WTC11 (cell line): Measurements from ENCODE around the gene NELL1. TPM values are rescaled to one million over a fixed set of nuclear protein-coding genes. Genes with fewer than 3 reads are reported as not detected.

ENCODE experiments used
- ATAC-seq: fragments of 200-7000 bp; cut with Tn5 transposase; 2 replicates; pipeline ENCODE4 v1.10.0; 2021; ENCODE audit warnings: mild to moderate bottlenecking, moderate library complexity
- CTCF ChIA-PET: fragments of 300-600 bp; sonication (Branson Sonifier 250); formaldehyde crosslinking; loops from one replicate; lab custom pipeline; 2021; ENCODE audit warnings: antibody characterized with exemption; lab: Charles Lee
- POLR2A ChIA-PET: fragments of 350-600 bp; sonication (Branson Sonifier 250); formaldehyde crosslinking; loops from one replicate; lab custom pipeline; 2021; ENCODE audit warnings: antibody characterized with exemption; lab: Charles Lee
- DNase-seq: peaks from one replicate; pipeline ENCODE4 v3.0.0; 2021; ENCODE audit warnings: low spot score
- H3K27ac Mint-ChIP-seq: 2 replicates; pipeline ENCODE4 v1.8.0; 2021; ENCODE audit warnings: mixed read lengths
- H3K27me3 Mint-ChIP-seq: 2 replicates; pipeline ENCODE4 v1.8.0; 2021; ENCODE audit warnings: low read depth, mild to moderate bottlenecking, moderate library complexity, mixed read lengths
- H3K36me3 Mint-ChIP-seq: 2 replicates; pipeline ENCODE4 v1.8.0; 2021; ENCODE audit warnings: mixed read lengths
- H3K4me1 Mint-ChIP-seq: 2 replicates; pipeline ENCODE4 v1.8.0; 2022; ENCODE audit warnings: mixed read lengths
- H3K4me3 Mint-ChIP-seq: 2 replicates; pipeline ENCODE4 v1.8.0; 2021; ENCODE audit warnings: mild to moderate bottlenecking, moderate library complexity, mixed read lengths
- H3K9me3 Mint-ChIP-seq: 2 replicates; pipeline ENCODE4 v1.8.0; 2021; ENCODE audit warnings: mixed read lengths
- FOXK1 ChIP-seq: sonication (generic); formaldehyde crosslinking; IDR thresholded peaks from 2 replicates; pipeline ENCODE4 v1.8.0; 2022; ENCODE audit warnings: mild to moderate bottlenecking, moderate library complexity, missing genetic modification reagents
- GABPB1 ChIP-seq: sonication (generic); formaldehyde crosslinking; IDR thresholded peaks from 2 replicates; pipeline ENCODE4 v1.8.1; 2023; ENCODE audit warnings: mild to moderate bottlenecking, missing genetic modification reagents
- IRF2 ChIP-seq: sonication (generic); formaldehyde crosslinking; IDR thresholded peaks from 2 replicates; pipeline ENCODE4 v1.8.0; 2022; ENCODE audit warnings: low read depth, missing genetic modification reagents, borderline replicate concordance
- OVOL2 ChIP-seq: fragments of 250-450 bp; sonication (Bioruptor Pico); IDR thresholded peaks from 2 replicates; pipeline ENCODE4 v1.9.0; 2021; ENCODE audit warnings: mild to moderate bottlenecking, borderline replicate concordance
- RORB ChIP-seq: fragments of 250-450 bp; sonication (Bioruptor Pico); IDR thresholded peaks from 2 replicates; pipeline ENCODE4 v1.9.0; 2021; ENCODE audit warnings: mild to moderate bottlenecking
- SMAD3 ChIP-seq: sonication (generic); formaldehyde crosslinking; IDR thresholded peaks from 2 replicates; pipeline ENCODE4 v1.8.0; 2022; ENCODE audit warnings: missing genetic modification reagents, mild to moderate bottlenecking, borderline replicate concordance
- TEAD4 ChIP-seq: sonication (generic); formaldehyde crosslinking; IDR thresholded peaks from 2 replicates; pipeline ENCODE4 v1.8.0; 2022; ENCODE audit warnings: mild to moderate bottlenecking, missing genetic modification reagents
- ZNF396 ChIP-seq: fragments of 250-450 bp; sonication (Bioruptor Pico); IDR thresholded peaks from 2 replicates; pipeline ENCODE4 v1.8.0; 2021; ENCODE audit warnings: mild to moderate bottlenecking, moderate library complexity, borderline replicate concordance
- total RNA-seq: library from RNA; stranded (reverse); gene quantifications from 3 replicates; pipeline ENCODE4 v1.2.3, GENCODE V29; 2021
- TF ChIP-seq, protein P1 (sequence below): fragments of 250-450 bp; sonication (Bioruptor Pico); IDR thresholded peaks from 2 replicates; pipeline ENCODE4 v2.1.2; 2022; ENCODE audit warnings: mild to moderate bottlenecking, moderate library complexity
- TF ChIP-seq, protein P2 (sequence below): sonication (generic); formaldehyde crosslinking; IDR thresholded peaks from 2 replicates; pipeline ENCODE4 v1.8.0; 2022; ENCODE audit warnings: mild to moderate bottlenecking, missing genetic modification reagents
- TF ChIP-seq, protein P3 (sequence below): sonication (generic); formaldehyde crosslinking; IDR thresholded peaks from 2 replicates; pipeline ENCODE4 v1.8.1; 2022; ENCODE audit warnings: low read depth, missing genetic modification reagents, borderline replicate concordance
- TF ChIP-seq, protein P4 (sequence below): fragments of 250-450 bp; sonication (Bioruptor Pico); IDR thresholded peaks from 2 replicates; pipeline ENCODE4 v1.9.0; 2021; ENCODE audit warnings: mild to moderate bottlenecking
- TF ChIP-seq, protein P5 (sequence below): sonication (generic); formaldehyde crosslinking; IDR thresholded peaks from 2 replicates; pipeline ENCODE4 v1.8.1; 2023; ENCODE audit warnings: mild to moderate bottlenecking, missing genetic modification reagents, borderline replicate concordance
- TF ChIP-seq, protein P6 (sequence below): sonication (generic); formaldehyde crosslinking; IDR thresholded peaks from 2 replicates; pipeline ENCODE4 v1.8.0; 2022; ENCODE audit warnings: mild to moderate bottlenecking, missing genetic modification reagents
- TF ChIP-seq, protein P7 (sequence below): sonication (generic); formaldehyde crosslinking; IDR thresholded peaks from 2 replicates; pipeline ENCODE4 v1.8.1; 2023; ENCODE audit warnings: mild to moderate bottlenecking, missing genetic modification reagents

NELL1 gene
- total RNA-seq, 1 experiment from 2014 or later: 1.8 TPM

DNA sequence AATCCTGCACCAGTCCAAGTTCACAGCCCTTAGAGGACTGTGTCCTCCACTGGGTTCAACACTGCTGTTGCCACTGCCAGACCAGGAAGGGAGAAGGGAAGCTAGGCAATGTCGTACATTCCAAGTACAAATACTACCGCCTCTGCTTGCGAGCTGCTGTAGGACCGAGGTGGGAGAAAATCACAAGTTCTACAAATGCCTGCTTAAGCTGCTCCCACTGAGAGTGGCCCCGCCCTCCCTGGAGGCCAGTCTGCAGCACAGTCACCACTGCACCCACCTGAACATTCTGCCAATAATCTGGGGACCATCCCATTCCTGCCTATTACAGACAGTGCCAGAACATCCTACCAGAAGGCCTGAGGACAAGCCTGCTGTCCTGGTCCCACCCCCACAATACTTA is 816.0 kb downstream of the NELL1 start:
- peaks cover 8% of the 10 kb centered on the region for H3K9me3 Mint-ChIP-seq
- no peaks in the 10 kb centered on the region for H3K27me3 Mint-ChIP-seq
- TF ChIP-seq, protein P1, sequence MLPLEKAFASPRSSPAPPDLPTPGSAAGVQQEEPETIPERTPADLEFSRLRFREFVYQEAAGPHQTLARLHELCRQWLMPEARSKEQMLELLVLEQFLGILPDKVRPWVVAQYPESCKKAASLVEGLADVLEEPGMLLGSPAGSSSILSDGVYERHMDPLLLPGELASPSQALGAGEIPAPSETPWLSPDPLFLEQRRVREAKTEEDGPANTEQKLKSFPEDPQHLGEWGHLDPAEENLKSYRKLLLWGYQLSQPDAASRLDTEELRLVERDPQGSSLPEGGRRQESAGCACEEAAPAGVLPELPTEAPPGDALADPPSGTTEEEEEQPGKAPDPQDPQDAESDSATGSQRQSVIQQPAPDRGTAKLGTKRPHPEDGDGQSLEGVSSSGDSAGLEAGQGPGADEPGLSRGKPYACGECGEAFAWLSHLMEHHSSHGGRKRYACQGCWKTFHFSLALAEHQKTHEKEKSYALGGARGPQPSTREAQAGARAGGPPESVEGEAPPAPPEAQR (CRISPR knock-in tag): no peak
- no peak for TF ChIP-seq IRF2
- no peak for TF ChIP-seq SMAD3 (CRISPR knock-in tag)
- TF ChIP-seq, protein P2, sequence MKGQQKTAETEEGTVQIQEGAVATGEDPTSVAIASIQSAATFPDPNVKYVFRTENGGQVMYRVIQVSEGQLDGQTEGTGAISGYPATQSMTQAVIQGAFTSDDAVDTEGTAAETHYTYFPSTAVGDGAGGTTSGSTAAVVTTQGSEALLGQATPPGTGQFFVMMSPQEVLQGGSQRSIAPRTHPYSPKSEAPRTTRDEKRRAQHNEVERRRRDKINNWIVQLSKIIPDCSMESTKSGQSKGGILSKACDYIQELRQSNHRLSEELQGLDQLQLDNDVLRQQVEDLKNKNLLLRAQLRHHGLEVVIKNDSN: no peak
- TF ChIP-seq OVOL2: no peak
- TF ChIP-seq, protein P3, sequence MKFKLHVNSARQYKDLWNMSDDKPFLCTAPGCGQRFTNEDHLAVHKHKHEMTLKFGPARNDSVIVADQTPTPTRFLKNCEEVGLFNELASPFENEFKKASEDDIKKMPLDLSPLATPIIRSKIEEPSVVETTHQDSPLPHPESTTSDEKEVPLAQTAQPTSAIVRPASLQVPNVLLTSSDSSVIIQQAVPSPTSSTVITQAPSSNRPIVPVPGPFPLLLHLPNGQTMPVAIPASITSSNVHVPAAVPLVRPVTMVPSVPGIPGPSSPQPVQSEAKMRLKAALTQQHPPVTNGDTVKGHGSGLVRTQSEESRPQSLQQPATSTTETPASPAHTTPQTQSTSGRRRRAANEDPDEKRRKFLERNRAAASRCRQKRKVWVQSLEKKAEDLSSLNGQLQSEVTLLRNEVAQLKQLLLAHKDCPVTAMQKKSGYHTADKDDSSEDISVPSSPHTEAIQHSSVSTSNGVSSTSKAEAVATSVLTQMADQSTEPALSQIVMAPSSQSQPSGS (CRISPR knock-in tag): no peak
- TF ChIP-seq, protein P4, sequence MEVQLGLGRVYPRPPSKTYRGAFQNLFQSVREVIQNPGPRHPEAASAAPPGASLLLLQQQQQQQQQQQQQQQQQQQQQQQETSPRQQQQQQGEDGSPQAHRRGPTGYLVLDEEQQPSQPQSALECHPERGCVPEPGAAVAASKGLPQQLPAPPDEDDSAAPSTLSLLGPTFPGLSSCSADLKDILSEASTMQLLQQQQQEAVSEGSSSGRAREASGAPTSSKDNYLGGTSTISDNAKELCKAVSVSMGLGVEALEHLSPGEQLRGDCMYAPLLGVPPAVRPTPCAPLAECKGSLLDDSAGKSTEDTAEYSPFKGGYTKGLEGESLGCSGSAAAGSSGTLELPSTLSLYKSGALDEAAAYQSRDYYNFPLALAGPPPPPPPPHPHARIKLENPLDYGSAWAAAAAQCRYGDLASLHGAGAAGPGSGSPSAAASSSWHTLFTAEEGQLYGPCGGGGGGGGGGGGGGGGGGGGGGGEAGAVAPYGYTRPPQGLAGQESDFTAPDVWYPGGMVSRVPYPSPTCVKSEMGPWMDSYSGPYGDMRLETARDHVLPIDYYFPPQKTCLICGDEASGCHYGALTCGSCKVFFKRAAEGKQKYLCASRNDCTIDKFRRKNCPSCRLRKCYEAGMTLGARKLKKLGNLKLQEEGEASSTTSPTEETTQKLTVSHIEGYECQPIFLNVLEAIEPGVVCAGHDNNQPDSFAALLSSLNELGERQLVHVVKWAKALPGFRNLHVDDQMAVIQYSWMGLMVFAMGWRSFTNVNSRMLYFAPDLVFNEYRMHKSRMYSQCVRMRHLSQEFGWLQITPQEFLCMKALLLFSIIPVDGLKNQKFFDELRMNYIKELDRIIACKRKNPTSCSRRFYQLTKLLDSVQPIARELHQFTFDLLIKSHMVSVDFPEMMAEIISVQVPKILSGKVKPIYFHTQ (CRISPR knock-in tag): no peak
- no peak for TF ChIP-seq RORB
- TF ChIP-seq, protein P5, sequence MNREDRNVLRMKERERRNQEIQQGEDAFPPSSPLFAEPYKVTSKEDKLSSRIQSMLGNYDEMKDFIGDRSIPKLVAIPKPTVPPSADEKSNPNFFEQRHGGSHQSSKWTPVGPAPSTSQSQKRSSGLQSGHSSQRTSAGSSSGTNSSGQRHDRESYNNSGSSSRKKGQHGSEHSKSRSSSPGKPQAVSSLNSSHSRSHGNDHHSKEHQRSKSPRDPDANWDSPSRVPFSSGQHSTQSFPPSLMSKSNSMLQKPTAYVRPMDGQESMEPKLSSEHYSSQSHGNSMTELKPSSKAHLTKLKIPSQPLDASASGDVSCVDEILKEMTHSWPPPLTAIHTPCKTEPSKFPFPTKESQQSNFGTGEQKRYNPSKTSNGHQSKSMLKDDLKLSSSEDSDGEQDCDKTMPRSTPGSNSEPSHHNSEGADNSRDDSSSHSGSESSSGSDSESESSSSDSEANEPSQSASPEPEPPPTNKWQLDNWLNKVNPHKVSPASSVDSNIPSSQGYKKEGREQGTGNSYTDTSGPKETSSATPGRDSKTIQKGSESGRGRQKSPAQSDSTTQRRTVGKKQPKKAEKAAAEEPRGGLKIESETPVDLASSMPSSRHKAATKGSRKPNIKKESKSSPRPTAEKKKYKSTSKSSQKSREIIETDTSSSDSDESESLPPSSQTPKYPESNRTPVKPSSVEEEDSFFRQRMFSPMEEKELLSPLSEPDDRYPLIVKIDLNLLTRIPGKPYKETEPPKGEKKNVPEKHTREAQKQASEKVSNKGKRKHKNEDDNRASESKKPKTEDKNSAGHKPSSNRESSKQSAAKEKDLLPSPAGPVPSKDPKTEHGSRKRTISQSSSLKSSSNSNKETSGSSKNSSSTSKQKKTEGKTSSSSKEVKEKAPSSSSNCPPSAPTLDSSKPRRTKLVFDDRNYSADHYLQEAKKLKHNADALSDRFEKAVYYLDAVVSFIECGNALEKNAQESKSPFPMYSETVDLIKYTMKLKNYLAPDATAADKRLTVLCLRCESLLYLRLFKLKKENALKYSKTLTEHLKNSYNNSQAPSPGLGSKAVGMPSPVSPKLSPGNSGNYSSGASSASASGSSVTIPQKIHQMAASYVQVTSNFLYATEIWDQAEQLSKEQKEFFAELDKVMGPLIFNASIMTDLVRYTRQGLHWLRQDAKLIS (CRISPR knock-in tag): no peak
- no peak for TF ChIP-seq ZNF396
- no peak for TF ChIP-seq TEAD4 (CRISPR knock-in tag)
- no peak for TF ChIP-seq FOXK1 (CRISPR knock-in tag)
- no peak for TF ChIP-seq GABPB1 (CRISPR knock-in tag)
- TF ChIP-seq, protein P6, sequence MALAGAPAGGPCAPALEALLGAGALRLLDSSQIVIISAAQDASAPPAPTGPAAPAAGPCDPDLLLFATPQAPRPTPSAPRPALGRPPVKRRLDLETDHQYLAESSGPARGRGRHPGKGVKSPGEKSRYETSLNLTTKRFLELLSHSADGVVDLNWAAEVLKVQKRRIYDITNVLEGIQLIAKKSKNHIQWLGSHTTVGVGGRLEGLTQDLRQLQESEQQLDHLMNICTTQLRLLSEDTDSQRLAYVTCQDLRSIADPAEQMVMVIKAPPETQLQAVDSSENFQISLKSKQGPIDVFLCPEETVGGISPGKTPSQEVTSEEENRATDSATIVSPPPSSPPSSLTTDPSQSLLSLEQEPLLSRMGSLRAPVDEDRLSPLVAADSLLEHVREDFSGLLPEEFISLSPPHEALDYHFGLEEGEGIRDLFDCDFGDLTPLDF: no peak
- TF ChIP-seq, protein P7, sequence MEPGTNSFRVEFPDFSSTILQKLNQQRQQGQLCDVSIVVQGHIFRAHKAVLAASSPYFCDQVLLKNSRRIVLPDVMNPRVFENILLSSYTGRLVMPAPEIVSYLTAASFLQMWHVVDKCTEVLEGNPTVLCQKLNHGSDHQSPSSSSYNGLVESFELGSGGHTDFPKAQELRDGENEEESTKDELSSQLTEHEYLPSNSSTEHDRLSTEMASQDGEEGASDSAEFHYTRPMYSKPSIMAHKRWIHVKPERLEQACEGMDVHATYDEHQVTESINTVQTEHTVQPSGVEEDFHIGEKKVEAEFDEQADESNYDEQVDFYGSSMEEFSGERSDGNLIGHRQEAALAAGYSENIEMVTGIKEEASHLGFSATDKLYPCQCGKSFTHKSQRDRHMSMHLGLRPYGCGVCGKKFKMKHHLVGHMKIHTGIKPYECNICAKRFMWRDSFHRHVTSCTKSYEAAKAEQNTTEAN (CRISPR knock-in tag): no peak
- no peaks in the 10 kb centered on the region for H3K36me3 Mint-ChIP-seq
- ChIA-PET CTCF (interaction anchor here (1.4 to 1.7 kb wide), 2 partner anchors 11 to 26 kb away, joined by 3 to 4 read pairs; no protein-coding TSS in a partner anchor), POLR2A (no interaction called here)
- DNase-seq (no peak), ATAC-seq (no peak)
- no peaks in the 10 kb centered on the region for H3K4me1 Mint-ChIP-seq
- H3K4me3 Mint-ChIP-seq: no peak overlapping the region
- no peak overlapping the region for H3K27ac Mint-ChIP-seq
